ENCODE results near the gene SCN8A. TPM values are rescaled to one million over a fixed set of nuclear protein-coding genes. Genes with fewer than 3 reads are reported as not detected.

The SCN8A gene
- total and polyA plus RNA-seq, 2 donors (not counting 3 experiments of a cell fraction or from before 2014, with no cell fraction given), result 9.4 to 20.4 TPM

GRCh38 chr12:51792417-51792816, 201.4 kb downstream of the SCN8A start:
- Histone ChIP-seq H3K4me1 (ENCODE audit: control insufficient read depth, extremely low read depth, insufficient read depth, low read length) (no peaks in the 10 kb centered on the region), H3K36me3 (ENCODE audit: control insufficient read depth in 2 of 2, extremely low read depth in 1 of 2, insufficient read depth in 2 of 2, low read length in 2 of 2) (peaks cover 11 to 16% of the 10 kb centered on the region in 2 experiments), H2AFZ (ENCODE audit: low read depth, low read length) (no peak overlapping the region), H3K9me1 (replicated peaks; ENCODE audit: control insufficient read depth, extremely low read depth, insufficient read depth, low read length) (no peaks in the 10 kb centered on the region), H3K4me3 (replicated peaks in 1 of 3; ENCODE audit: insufficient read depth in 1 of 3, low read depth in 1 of 3, low read length in 3 of 3) (no peak overlapping the region), H3K27ac (ENCODE audit: insufficient read depth, low read depth, low read length) (no peak overlapping the region), H3K4me2 (ENCODE audit: insufficient read depth, low read length) (no peak overlapping the region), H3K27me3 (ENCODE audit: control insufficient read depth in 2 of 2, insufficient read depth in 2 of 2, low read length in 2 of 2) (no peaks in the 10 kb centered on the region), H3K9me3 (replicated peaks; ENCODE audit: control insufficient read depth, insufficient read depth, low read length) (no peaks in the 10 kb centered on the region), H3K79me2 (ENCODE audit: control insufficient read depth, insufficient read depth, low read length) (no peaks in the 10 kb centered on the region), H3K9ac (replicated peaks; ENCODE audit: extremely low read depth, insufficient read depth, low read length) (no peak overlapping the region), H4K20me1 (replicated peaks; ENCODE audit: control insufficient read depth, extremely low read depth, insufficient read depth, low read length) (no peaks in the 10 kb centered on the region)
- TF ChIP-seq GATA2 (IDR thresholded peaks at IDR 0.05; ENCODE audit: insufficient read depth, insufficient read length, low read depth, low read length) (no peak), FOS (IDR thresholded peaks at IDR 0.05; ENCODE audit: borderline replicate concordance, insufficient read depth, low read length) (no peak), MAX (IDR thresholded peaks at IDR 0.05; ENCODE audit: insufficient read depth, insufficient read length) (no peak), POLR2AphosphoS5 (IDR thresholded peaks at IDR 0.05; ENCODE audit: insufficient read depth, low read depth, low read length) (no peak), JUN (IDR thresholded peaks at IDR 0.05; ENCODE audit: borderline replicate concordance, insufficient read depth, insufficient read length, low read depth) (no peak), POLR2A (IDR thresholded peaks at IDR 0.05; ENCODE audit: low read depth, low read length) (no peak), MYC (IDR thresholded peaks at IDR 0.05; ENCODE audit: low read depth, low read length) (no peak), EZH2 (IDR thresholded peaks at IDR 0.05; ENCODE audit: borderline replicate concordance, low read depth, low read length, severe bottlenecking) (no peak)
- TF ChIP-seq, protein P1, sequence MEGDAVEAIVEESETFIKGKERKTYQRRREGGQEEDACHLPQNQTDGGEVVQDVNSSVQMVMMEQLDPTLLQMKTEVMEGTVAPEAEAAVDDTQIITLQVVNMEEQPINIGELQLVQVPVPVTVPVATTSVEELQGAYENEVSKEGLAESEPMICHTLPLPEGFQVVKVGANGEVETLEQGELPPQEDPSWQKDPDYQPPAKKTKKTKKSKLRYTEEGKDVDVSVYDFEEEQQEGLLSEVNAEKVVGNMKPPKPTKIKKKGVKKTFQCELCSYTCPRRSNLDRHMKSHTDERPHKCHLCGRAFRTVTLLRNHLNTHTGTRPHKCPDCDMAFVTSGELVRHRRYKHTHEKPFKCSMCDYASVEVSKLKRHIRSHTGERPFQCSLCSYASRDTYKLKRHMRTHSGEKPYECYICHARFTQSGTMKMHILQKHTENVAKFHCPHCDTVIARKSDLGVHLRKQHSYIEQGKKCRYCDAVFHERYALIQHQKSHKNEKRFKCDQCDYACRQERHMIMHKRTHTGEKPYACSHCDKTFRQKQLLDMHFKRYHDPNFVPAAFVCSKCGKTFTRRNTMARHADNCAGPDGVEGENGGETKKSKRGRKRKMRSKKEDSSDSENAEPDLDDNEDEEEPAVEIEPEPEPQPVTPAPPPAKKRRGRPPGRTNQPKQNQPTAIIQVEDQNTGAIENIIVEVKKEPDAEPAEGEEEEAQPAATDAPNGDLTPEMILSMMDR (IDR thresholded peaks at IDR 0.05; ENCODE audit: extremely low read depth in 1 of 2, insufficient read depth in 1 of 2, low read depth in 1 of 2, low read length in 2 of 2), result no peak
- BruUV-seq (replicated peaks), result no TSS peak
- intact Hi-C loops (cut with micrococcal nuclease) (no loop called here), dilution Hi-C loops (cut with MboI; ENCODE audit: extremely low pct_ligation_motif_present, low sequenced_read_pairs) (no loop called here)
- CTCF ChIA-PET, result interaction anchor here (0.7 kb wide), 3 partner anchors 51 to 78 kb away, joined by 3 read pairs; no protein-coding TSS in a partner anchor
- POLR2A ChIA-PET, result interaction anchor here (0.7 kb wide), 2 partner anchors 40 to 199 kb away, joined by 3 to 5 read pairs; no protein-coding TSS in a partner anchor
- FAIRE-seq, result no peak
- no peak for DNase-seq (ENCODE audit: low read depth, low spot score)

All from endothelial cell of umbilical vein (primary cell).